GM10248 (cell line): ENCODE measurements around the gene NPHP3.

Experiments
- CTCF ChIA-PET: fragments of 300-600 bp; sonication (Branson Sonifier 250); formaldehyde crosslinking; extraction: SDS; loops from one replicate; lab custom pipeline; 2021; ENCODE audit warnings: antibody characterized with exemption; lab: Yijun Ruan, JAX
- POLR2A ChIA-PET: fragments of 350-650 bp; sonication (Branson Sonifier 250); formaldehyde crosslinking; extraction: SDS; loops from one replicate; lab custom pipeline; 2020; ENCODE audit warnings: antibody characterized with exemption; lab: Yijun Ruan, JAX
- DNase-seq: peaks from one replicate; pipeline ENCODE4 v3.0.0; 2012; ENCODE audit errors: extremely low spot score
- CTCF ChIP-seq: IDR thresholded peaks from 2 replicates; pipeline ENCODE4 v1.5.1; 2012; ENCODE audit warnings: mild to moderate bottlenecking, low read depth; ENCODE audit errors: extremely low read depth, missing control alignments, control extremely low read depth

NPHP3 gene

GRCh38 chr3:132694991-132695390 lies 27.2 kb downstream of the NPHP3 start:
- TF ChIP-seq CTCF = no peak
- POLR2A ChIA-PET = no interaction called here
- no peak for DNase-seq
- CTCF ChIA-PET = no interaction called here

GRCh38 chr3:132690040-132690439 lies 32.2 kb downstream of the NPHP3 start:
- ChIA-PET POLR2A (no interaction called here), CTCF (no interaction called here)
- TF ChIP-seq CTCF = no peak
- DNase-seq = no peak

GRCh38 chr3:132682201-132682600 lies 40.0 kb downstream of the NPHP3 start:
- no peak for DNase-seq
- no peak for TF ChIP-seq CTCF
- ChIA-PET CTCF (interaction anchor here (1.5 to 2.9 kb wide), 4 partner anchors 8 to 30 kb away, joined by 3 to 9 read pairs (median 4); no protein-coding TSS in a partner anchor), POLR2A (no interaction called here)

- POLR2A ChIA-PET = no interaction called here
- no peak for DNase-seq
- CTCF ChIA-PET = interaction anchor here (0.8 to 2.9 kb wide), 3 partner anchors 9 to 31 kb away, joined by 3 to 9 read pairs (median 3); partner anchors contain the start of genes ACAD11 and UBA5
- no peak for TF ChIP-seq CTCF
Measured at GRCh38 chr3:132681421-132681820, 40.8 kb downstream of the NPHP3 start.

GRCh38 chr3:132679911-132680310 lies 42.3 kb downstream of the NPHP3 start:
- POLR2A ChIA-PET = no interaction called here
- no peak for TF ChIP-seq CTCF
- CTCF ChIA-PET = interaction anchor here (1.4 kb wide), 1 partner anchor 34 kb away, joined by 5 read pairs; no protein-coding TSS in a partner anchor
- no peak for DNase-seq

- CTCF ChIA-PET = interaction anchor here (1.0 to 1.5 kb wide), 2 partner anchors 8 to 39 kb away, joined by 3 read pairs; no protein-coding TSS in a partner anchor
- POLR2A ChIA-PET = no interaction called here
- no peak for TF ChIP-seq CTCF
- DNase-seq = no peak
Measured at GRCh38 chr3:132675408-132675807, 46.8 kb downstream of the NPHP3 start.
